ENCODE measurements around the gene RASSF1.

The RASSF1 gene

GRCh38 chr3:50321336-50322114, 19.1 kb downstream of the RASSF1 start:
- POLR2A ChIA-PET, result interaction anchor here (0.5 to 0.8 kb wide), 5 partner anchors 12 to 30 kb away, joined by 3 to 6 read pairs (median 3); no protein-coding TSS in a partner anchor
- Histone ChIP-seq H3K4me3 (ENCODE audit: control insufficient read depth in 1 of 7, extremely low read depth in 1 of 7, insufficient read depth in 4 of 7, low read depth in 2 of 7, low read length in 6 of 7) (peak overlapping the region; percentile 69 to 88 (median 82)), H3K9me3 (ENCODE audit: control extremely low read depth in 1 of 5, control insufficient read depth in 4 of 5, insufficient read depth in 2 of 5, low read depth in 1 of 5, low read length in 4 of 5) (no peaks in the 10 kb centered on the region), H3K4me1 (ENCODE audit: control extremely low read depth in 1 of 4, control insufficient read depth in 4 of 4, insufficient read depth in 4 of 4, low read length in 3 of 4) (peaks cover 2 to 80% (median 58%) of the 10 kb centered on the region in 4 experiments), H3K27me3 (replicated peaks in 2 of 5; ENCODE audit: control insufficient read depth in 4 of 5, insufficient read depth in 5 of 5, low read length in 4 of 5) (no peaks in the 10 kb centered on the region), H3K27ac (ENCODE audit: insufficient read depth in 1 of 2, low read depth in 1 of 2, low read length in 2 of 2, poor library complexity in 1 of 2, severe bottlenecking in 2 of 2) (peak overlapping the region; percentile 98 to 99), H3K36me3 (ENCODE audit: control insufficient read depth in 4 of 4, insufficient read depth in 4 of 4, low read length in 3 of 4) (peaks cover 0 to 42% (median 18%) of the 10 kb centered on the region in 4 experiments)
- DNase-seq, result peak; percentile 88 to 92 (median 90)
- CTCF ChIA-PET, result interaction anchor here (0.6 to 11.6 kb wide), 7 partner anchors 15 to 47 kb away, joined by 3 to 105 read pairs (median 6); partner anchors contain the start of genes HYAL1, HYAL3, LSMEM2 and NAA80
- WGBS (ENCODE audit: insufficient coverage), result 0% methylated on average over 40 of the region's 59 CpGs

GRCh38 chr3:50320853-50321335, 19.7 kb downstream of the RASSF1 start:
- peaks cover 2 to 75% (median 58%) of the 10 kb centered on the region in 4 experiments for H3K4me1 ChIP-seq (ENCODE audit: control extremely low read depth in 1 of 4, control insufficient read depth in 4 of 4, insufficient read depth in 4 of 4, low read length in 3 of 4)
- peak overlapping the region; percentile 69 to 88 (median 82) for H3K4me3 ChIP-seq (ENCODE audit: control insufficient read depth in 1 of 7, extremely low read depth in 1 of 7, insufficient read depth in 4 of 7, low read depth in 2 of 7, low read length in 6 of 7)
- peaks cover 0 to 42% (median 17%) of the 10 kb centered on the region in 4 experiments for H3K36me3 ChIP-seq (ENCODE audit: control insufficient read depth in 4 of 4, insufficient read depth in 4 of 4, low read length in 3 of 4)
- CTCF ChIA-PET, result interaction anchor here (0.6 to 11.6 kb wide), 9 partner anchors 15 to 62 kb away, joined by 3 to 105 read pairs (median 5); partner anchors contain the start of genes HYAL1, HYAL3, LSMEM2 and NAA80
- peak in 1 of 3 donors; percentile 69 for DNase-seq
- peak overlapping the region; percentile 98 to 99 for H3K27ac ChIP-seq (ENCODE audit: insufficient read depth in 1 of 2, low read depth in 1 of 2, low read length in 2 of 2, poor library complexity in 1 of 2, severe bottlenecking in 2 of 2)
- POLR2A ChIA-PET, result interaction anchor here (0.5 to 0.8 kb wide), 5 partner anchors 11 to 28 kb away, joined by 3 to 6 read pairs (median 3); no protein-coding TSS in a partner anchor
- no peaks in the 10 kb centered on the region for H3K27me3 ChIP-seq (replicated peaks in 2 of 5; ENCODE audit: control insufficient read depth in 4 of 5, insufficient read depth in 5 of 5, low read length in 4 of 5)
- no peaks in the 10 kb centered on the region for H3K9me3 ChIP-seq (ENCODE audit: control extremely low read depth in 1 of 5, control insufficient read depth in 4 of 5, insufficient read depth in 2 of 5, low read depth in 1 of 5, low read length in 4 of 5)
- WGBS (ENCODE audit: insufficient coverage), result 0% methylated on average over 12 of the region's 45 CpGs

GRCh38 chr3:50319894-50320625, 20.6 kb downstream of the RASSF1 start:
- Histone ChIP-seq H3K36me3 (ENCODE audit: control insufficient read depth in 4 of 4, insufficient read depth in 4 of 4, low read length in 3 of 4) (peaks cover 0 to 38% (median 13%) of the 10 kb centered on the region in 4 experiments), H3K27me3 (replicated peaks in 2 of 5; ENCODE audit: control insufficient read depth in 4 of 5, insufficient read depth in 5 of 5, low read length in 4 of 5) (no peaks in the 10 kb centered on the region), H3K4me1 (ENCODE audit: control extremely low read depth in 1 of 4, control insufficient read depth in 4 of 4, insufficient read depth in 4 of 4, low read length in 3 of 4) (peaks cover 2 to 67% (median 56%) of the 10 kb centered on the region in 4 experiments), H3K27ac (ENCODE audit: insufficient read depth in 1 of 2, low read depth in 1 of 2, low read length in 2 of 2, poor library complexity in 1 of 2, severe bottlenecking in 2 of 2) (peak overlapping the region in 1 of 2 experiments; percentile 99), H3K4me3 (ENCODE audit: control insufficient read depth in 1 of 7, extremely low read depth in 1 of 7, insufficient read depth in 4 of 7, low read depth in 2 of 7, low read length in 6 of 7) (peak overlapping the region in 6 of 7 experiments; percentile 69 to 88 (median 84)), H3K9me3 (ENCODE audit: control extremely low read depth in 1 of 5, control insufficient read depth in 4 of 5, insufficient read depth in 2 of 5, low read depth in 1 of 5, low read length in 4 of 5) (no peaks in the 10 kb centered on the region)
- ChIA-PET POLR2A (interaction anchor here (0.6 kb wide), 1 partner anchor 14 kb away, joined by 3 read pairs; no protein-coding TSS in a partner anchor), CTCF (interaction anchor here (0.7 to 11.6 kb wide), 10 partner anchors 8 to 61 kb away, joined by 3 to 105 read pairs (median 5); partner anchors contain the start of genes HYAL1, HYAL3, NAA80 and NPRL2)
- 96% methylated on average over 29 of the region's 29 CpGs for WGBS (ENCODE audit: insufficient coverage)
- no peak for DNase-seq

GRCh38 chr3:50319181-50319893, 21.3 kb downstream of the RASSF1 start:
- Histone ChIP-seq H3K27ac (ENCODE audit: insufficient read depth in 1 of 2, low read depth in 1 of 2, low read length in 2 of 2, poor library complexity in 1 of 2, severe bottlenecking in 2 of 2) (no peak overlapping the region), H3K4me1 (ENCODE audit: control extremely low read depth in 1 of 4, control insufficient read depth in 4 of 4, insufficient read depth in 4 of 4, low read length in 3 of 4) (peaks cover 2 to 66% (median 54%) of the 10 kb centered on the region in 4 experiments), H3K4me3 (ENCODE audit: control insufficient read depth in 1 of 7, extremely low read depth in 1 of 7, insufficient read depth in 4 of 7, low read depth in 2 of 7, low read length in 6 of 7) (peak overlapping the region in 1 of 7 experiments; percentile 6), H3K27me3 (replicated peaks in 2 of 5; ENCODE audit: control insufficient read depth in 4 of 5, insufficient read depth in 5 of 5, low read length in 4 of 5) (no peaks in the 10 kb centered on the region), H3K9me3 (ENCODE audit: control extremely low read depth in 1 of 5, control insufficient read depth in 4 of 5, insufficient read depth in 2 of 5, low read depth in 1 of 5, low read length in 4 of 5) (no peaks in the 10 kb centered on the region), H3K36me3 (ENCODE audit: control insufficient read depth in 4 of 4, insufficient read depth in 4 of 4, low read length in 3 of 4) (peaks cover 0 to 37% (median 11%) of the 10 kb centered on the region in 4 experiments)
- CTCF ChIA-PET, result interaction anchor here (1.1 to 11.6 kb wide), 9 partner anchors 9 to 73 kb away, joined by 3 to 105 read pairs (median 6); partner anchors contain the start of genes HYAL1, HYAL3, NAA80 and TUSC2
- WGBS (ENCODE audit: insufficient coverage), result 97% methylated on average over 14 of the region's 16 CpGs
- DNase-seq, result no peak
- POLR2A ChIA-PET, result no interaction called here

- peak in 2 of 3 donors; percentile 40 to 49 for DNase-seq
- H3K36me3 ChIP-seq (ENCODE audit: control insufficient read depth in 4 of 4, insufficient read depth in 4 of 4, low read length in 3 of 4), result peaks cover 0 to 37% (median 10%) of the 10 kb centered on the region in 4 experiments
- POLR2A ChIA-PET, result no interaction called here
- WGBS (ENCODE audit: insufficient coverage), result 60% methylated on average over 5 of the region's 10 CpGs
- CTCF ChIA-PET, result interaction anchor here (1.1 to 11.6 kb wide), 8 partner anchors 10 to 124 kb away, joined by 3 to 105 read pairs (median 4); partner anchors contain the start of genes HYAL1, HYAL3, NAA80 and TUSC2
- no peak overlapping the region for H3K27ac ChIP-seq (ENCODE audit: insufficient read depth in 1 of 2, low read depth in 1 of 2, low read length in 2 of 2, poor library complexity in 1 of 2, severe bottlenecking in 2 of 2)
- peaks cover 2 to 63% (median 52%) of the 10 kb centered on the region in 4 experiments for H3K4me1 ChIP-seq (ENCODE audit: control extremely low read depth in 1 of 4, control insufficient read depth in 4 of 4, insufficient read depth in 4 of 4, low read length in 3 of 4)
- no peaks in the 10 kb centered on the region for H3K27me3 ChIP-seq (replicated peaks in 2 of 5; ENCODE audit: control insufficient read depth in 4 of 5, insufficient read depth in 5 of 5, low read length in 4 of 5)
- H3K4me3 ChIP-seq (ENCODE audit: control insufficient read depth in 1 of 7, extremely low read depth in 1 of 7, insufficient read depth in 4 of 7, low read depth in 2 of 7, low read length in 6 of 7), result peak overlapping the region in 2 of 7 experiments; percentile 6 to 14
- no peaks in the 10 kb centered on the region for H3K9me3 ChIP-seq (ENCODE audit: control extremely low read depth in 1 of 5, control insufficient read depth in 4 of 5, insufficient read depth in 2 of 5, low read depth in 1 of 5, low read length in 4 of 5)
Observed at GRCh38 chr3:50318615-50319014, 22.0 kb downstream of the RASSF1 start.

GRCh38 chr3:50318163-50318562, 22.5 kb downstream of the RASSF1 start:
- H3K27ac ChIP-seq (ENCODE audit: insufficient read depth in 1 of 2, low read depth in 1 of 2, low read length in 2 of 2, poor library complexity in 1 of 2, severe bottlenecking in 2 of 2), result peak overlapping the region in 1 of 2 experiments; percentile 25
- peaks cover 0 to 37% (median 10%) of the 10 kb centered on the region in 4 experiments for H3K36me3 ChIP-seq (ENCODE audit: control insufficient read depth in 4 of 4, insufficient read depth in 4 of 4, low read length in 3 of 4)
- WGBS (ENCODE audit: insufficient coverage), result 78% methylated on average over 9 of the region's 11 CpGs
- CTCF ChIA-PET, result interaction anchor here (1.2 to 11.6 kb wide), 5 partner anchors 10 to 124 kb away, joined by 3 to 105 read pairs (median 6); partner anchors contain the start of genes HYAL1, HYAL3, NAA80 and TUSC2
- peak overlapping the region in 1 of 7 experiments; percentile 14 for H3K4me3 ChIP-seq (ENCODE audit: control insufficient read depth in 1 of 7, extremely low read depth in 1 of 7, insufficient read depth in 4 of 7, low read depth in 2 of 7, low read length in 6 of 7)
- H3K9me3 ChIP-seq (ENCODE audit: control extremely low read depth in 1 of 5, control insufficient read depth in 4 of 5, insufficient read depth in 2 of 5, low read depth in 1 of 5, low read length in 4 of 5), result no peaks in the 10 kb centered on the region
- no peaks in the 10 kb centered on the region for H3K27me3 ChIP-seq (replicated peaks in 2 of 5; ENCODE audit: control insufficient read depth in 4 of 5, insufficient read depth in 5 of 5, low read length in 4 of 5)
- peaks cover 2 to 58% (median 48%) of the 10 kb centered on the region in 4 experiments for H3K4me1 ChIP-seq (ENCODE audit: control extremely low read depth in 1 of 4, control insufficient read depth in 4 of 4, insufficient read depth in 4 of 4, low read length in 3 of 4)
- POLR2A ChIA-PET, result no interaction called here
- no peak for DNase-seq

Measured in common myeloid progenitor, CD34-positive (primary cell).